ENCODE results near the gene ZC2HC1C. TPM values are rescaled to one million over a fixed set of nuclear protein-coding genes. Genes with fewer than 3 reads are reported as not detected.

The ZC2HC1C gene
- polyA plus RNA-seq, 6 donors from 2014 or later = 0.15 to 1.2 (median 0.48) TPM; not detected in 1

Other genes with a start within 250 kb of the ZC2HC1C start
- under 1 TPM in 1 of 6 donors, not detected in 5; 0.22 TPM for gene PROX2, start 193.5 kb upstream of the ZC2HC1C start, polyA plus RNA-seq (ENCODE audit: low read depth in 6 of 6)
- 10 to 100 TPM in 1 of 6 donors, 1 to 10 TPM in 5; 6.6 to 10.5 (median 8.2) TPM for gene DLST, start 187.7 kb upstream of the ZC2HC1C start, polyA plus RNA-seq (ENCODE audit: low read depth in 6 of 6)
- under 1 TPM in 2 of 6 donors, not detected in 4; 0.34 to 0.42 TPM for gene RPS6KL1, start 146.4 kb upstream of the ZC2HC1C start, polyA plus RNA-seq (ENCODE audit: low read depth in 6 of 6)
- under 1 TPM in 4 of 6 donors, not detected in 2; 0.13 to 0.65 (median 0.15) TPM for gene PGF, start 114.0 kb upstream of the ZC2HC1C start, polyA plus RNA-seq (ENCODE audit: low read depth in 6 of 6)
- 10 to 100 TPM; 19.7 to 31.8 (median 26.2) TPM for gene EIF2B2, start 66.7 kb upstream of the ZC2HC1C start, polyA plus RNA-seq (ENCODE audit: low read depth in 6 of 6)
- gene MLH3, start 18.2 kb upstream of the ZC2HC1C start, polyA plus RNA-seq (ENCODE audit: low read depth in 6 of 6) = 10 to 100 TPM in 4 of 6 donors, 1 to 10 TPM in 2; 6.4 to 17.3 (median 10.5) TPM
- gene ACYP1, start 5.6 kb upstream of the ZC2HC1C start, polyA plus RNA-seq (ENCODE audit: low read depth in 6 of 6) = 10 to 100 TPM; 12.0 to 21.8 (median 17.2) TPM
- gene NEK9, start 57.4 kb downstream of the ZC2HC1C start, polyA plus RNA-seq (ENCODE audit: low read depth in 6 of 6) = 10 to 100 TPM in 5 of 6 donors, 1 to 10 TPM in 1; 9.4 to 22.7 (median 16.1) TPM
- gene TMED10, start 107.0 kb downstream of the ZC2HC1C start, polyA plus RNA-seq (ENCODE audit: low read depth in 6 of 6) = 100 to 1,000 TPM; 228 to 283 (median 252) TPM
- gene FOS, start 209.2 kb downstream of the ZC2HC1C start, polyA plus RNA-seq (ENCODE audit: low read depth in 6 of 6) = 1,000 to 10,000 TPM in 5 of 6 donors, 100 to 1,000 TPM in 1; 863 to 3,933 (median 2,927) TPM